GM18858 (cell line): ENCODE results near the gene LCP1.

Experiments used
- ATAC-seq: cut with Tn5 transposase; IDR thresholded peaks from one replicate; pipeline ENCODE4 v1.9.1; 2021; ENCODE audit not compliant: unreplicated experiment

The LCP1 gene

DNA sequence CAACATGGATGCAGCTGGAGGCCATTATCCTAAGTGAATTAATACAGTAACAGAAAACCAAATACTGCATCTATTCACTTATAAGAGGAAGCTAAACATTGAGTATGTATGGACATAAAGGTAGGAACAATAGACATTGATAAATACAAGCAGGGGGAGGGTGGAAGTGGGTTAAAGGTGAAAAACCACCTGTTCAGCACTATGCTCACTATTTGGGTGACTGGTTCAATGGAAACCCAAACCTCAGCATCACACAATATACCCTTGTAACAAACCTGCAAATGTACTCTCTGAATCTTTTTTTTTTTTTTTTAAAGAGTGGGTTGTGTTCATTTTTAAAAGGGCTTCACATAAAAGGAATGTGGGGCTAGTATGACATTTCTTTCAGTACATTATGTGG is 50.3 kb downstream of the LCP1 start:
- ATAC-seq: no peak

DNA sequence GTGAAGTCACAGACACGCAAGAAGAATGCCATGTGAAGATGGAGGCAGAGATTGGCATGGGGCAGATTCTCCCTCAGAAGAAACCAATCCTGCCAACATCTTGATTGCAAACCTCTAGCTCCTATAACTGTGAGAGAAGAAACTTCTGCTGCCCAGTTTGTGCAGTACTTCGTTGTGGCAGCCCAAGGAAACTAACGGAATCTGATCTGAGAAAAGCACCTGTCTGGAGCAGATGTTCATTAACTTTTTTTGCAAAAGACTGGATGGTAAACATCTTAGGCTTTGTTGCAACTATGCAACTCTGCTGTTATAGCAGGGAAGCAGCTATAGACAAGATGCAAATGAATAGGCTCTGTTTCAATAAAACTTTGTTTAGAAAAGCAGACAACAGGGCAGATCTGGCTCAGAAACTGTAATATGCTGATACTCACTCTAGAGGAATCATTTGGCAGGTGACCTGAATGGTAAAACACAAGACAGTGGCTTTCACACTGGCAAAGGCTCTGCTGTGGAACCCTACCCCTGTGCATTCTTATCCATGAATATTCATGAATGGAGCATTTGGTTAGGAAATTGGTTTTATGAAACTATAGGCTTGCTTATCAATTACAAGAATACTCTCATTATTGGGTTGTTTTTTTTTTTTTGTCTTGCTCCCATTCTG is 51.9 kb downstream of the LCP1 start:
- no peak for ATAC-seq

DNA sequence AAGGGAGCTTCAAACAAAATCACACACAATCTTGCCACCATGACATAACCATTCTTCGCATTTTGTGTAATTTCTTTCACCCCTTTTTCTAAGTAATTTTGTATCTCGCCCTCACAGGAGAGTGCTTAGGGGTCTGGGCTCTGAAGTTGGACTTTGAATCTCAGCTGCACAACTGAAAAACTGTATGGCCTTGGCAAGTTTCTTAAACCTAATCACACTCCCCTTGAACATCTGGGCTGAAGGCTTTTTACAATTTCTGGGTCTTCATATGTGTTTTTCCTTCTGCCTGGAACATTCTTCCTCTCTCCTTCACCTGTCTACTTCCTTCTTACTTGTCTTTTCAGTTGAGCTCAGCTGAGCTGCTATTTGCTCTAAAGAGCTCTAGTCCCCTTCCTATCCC is 52.9 kb downstream of the LCP1 start:
- ATAC-seq: no peak

DNA sequence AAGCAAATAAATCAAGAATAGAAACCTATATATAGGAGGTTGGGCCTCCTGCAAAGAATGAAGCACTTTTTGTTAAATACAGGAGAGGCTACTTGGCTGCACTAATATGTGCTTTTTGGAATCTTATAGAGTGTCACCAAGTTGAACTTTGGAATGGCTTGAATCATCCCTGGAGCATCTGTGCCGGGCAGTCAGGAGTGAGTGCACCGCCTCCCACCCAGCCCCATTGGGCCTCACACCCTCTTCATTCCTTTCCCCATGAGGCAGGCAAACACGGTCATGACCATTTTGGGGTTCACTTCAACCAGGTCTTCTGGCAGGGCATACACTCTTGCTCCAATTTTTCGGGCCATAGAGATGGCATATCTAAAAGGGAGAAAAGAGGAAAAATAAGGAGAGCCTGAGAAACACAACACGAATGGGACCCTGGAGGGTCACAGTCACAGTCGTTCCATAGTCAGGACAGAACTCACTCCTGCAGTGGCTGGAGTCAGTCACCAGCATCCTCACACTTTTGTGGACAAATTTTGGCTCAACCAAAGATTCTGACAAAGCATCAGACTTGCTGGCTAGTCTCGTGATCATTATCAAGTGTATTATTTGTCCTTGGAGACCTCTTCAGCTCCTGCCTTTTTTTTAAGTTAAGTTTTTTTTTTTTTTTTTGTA is 54.5 kb downstream of the LCP1 start:
- no peak for ATAC-seq

DNA sequence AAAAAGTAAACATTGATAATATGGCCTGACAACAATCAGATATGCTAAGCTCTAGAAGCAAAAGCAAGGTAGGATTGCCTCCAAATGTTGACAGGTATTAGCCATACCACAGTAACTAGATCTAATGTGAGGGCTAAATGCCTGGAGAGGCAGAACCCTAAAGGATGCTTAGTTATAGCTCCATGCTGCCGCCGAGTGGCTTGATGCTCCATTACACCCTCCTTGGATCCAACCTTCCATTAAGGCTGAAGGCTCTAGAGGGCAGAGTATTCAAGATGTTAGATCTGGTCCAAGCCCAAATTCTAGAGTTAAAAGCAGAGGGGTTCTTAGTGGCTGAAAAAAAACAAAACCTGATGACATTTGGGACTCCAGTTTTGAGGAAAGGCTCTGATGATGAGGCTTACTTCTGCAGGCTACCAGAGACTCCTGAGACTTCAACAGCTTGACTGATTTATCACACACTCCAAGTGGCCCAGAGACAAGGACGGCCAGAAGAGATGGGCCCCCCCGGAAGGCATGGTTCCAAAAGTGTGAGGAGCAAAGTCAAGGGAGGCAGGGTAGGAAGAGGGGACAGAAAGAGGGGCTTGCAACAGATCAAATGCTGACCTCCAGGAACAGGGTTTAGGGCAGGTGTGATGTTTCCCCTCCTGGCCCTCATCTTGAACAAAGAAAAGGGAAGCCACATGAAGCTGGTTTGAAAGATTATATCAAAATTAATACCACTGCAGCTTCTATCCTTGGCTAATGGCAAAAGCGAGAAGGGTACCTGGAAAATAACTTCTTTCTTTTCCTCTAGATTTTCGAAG is 55.2 kb downstream of the LCP1 start:
- peak; percentile 47 for ATAC-seq

DNA sequence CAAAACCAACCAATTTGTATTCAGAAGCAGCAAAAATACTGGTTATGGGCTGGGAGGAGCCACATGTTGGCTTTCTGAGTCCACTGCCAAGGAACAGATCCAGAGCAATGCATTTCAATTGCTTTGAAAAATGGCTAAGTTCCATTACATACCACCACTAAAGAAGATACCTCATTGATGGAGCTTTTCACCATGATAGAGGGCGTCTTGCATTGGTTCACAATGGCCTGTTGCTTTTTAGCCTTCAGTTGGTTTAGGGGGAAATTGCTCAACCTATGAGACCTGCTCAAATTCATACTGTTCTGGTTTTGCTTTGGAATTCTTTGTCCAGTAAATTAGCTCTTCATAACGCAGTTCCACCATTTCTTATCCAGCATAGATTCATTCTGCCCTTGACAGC is 55.9 kb downstream of the LCP1 start:
- ATAC-seq: no peak

DNA sequence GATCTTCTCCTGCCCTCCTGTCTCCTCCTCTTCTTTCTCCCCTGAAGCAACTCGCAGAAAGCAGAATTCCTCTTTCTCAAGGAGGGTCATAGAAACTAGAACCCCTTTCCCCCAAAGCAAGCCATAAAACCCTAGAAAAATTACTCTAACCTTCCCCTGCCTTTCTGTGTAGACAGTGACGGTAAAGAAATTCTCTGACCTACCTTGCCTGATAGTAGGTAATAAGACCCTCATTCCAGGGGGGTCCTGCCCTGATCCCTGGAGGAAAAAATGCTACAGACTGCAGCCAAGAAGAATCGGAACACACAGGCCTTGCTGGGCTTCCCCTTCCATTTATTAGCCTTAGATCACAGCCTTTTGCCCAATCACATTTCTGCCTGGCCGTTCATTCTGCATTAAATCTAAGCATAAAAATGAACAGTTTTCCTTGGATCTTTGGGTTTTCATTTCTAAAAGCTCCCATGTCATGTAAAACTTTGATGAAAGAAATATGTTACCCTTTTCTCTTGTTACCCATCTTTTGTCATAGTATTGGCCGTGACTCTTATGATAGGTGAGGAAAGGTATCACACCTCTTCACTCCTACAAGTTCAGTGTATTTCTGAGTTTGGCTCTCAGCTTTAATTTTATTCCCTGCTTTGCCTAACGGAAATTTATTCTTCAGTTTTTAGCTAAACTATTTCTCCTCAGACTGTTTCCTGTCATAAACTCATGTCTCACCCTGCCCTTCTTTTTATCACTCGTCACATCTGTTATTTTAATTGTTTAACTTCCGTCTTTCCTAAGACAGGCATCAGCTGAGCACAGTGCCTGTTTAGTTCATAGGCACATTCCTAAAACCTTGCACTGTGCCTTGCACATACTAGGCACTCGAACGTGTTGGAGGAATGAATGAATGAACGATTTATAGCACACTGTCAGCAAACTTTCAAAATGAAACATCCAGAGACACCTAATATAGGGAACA is 56.7 kb downstream of the LCP1 start:
- ATAC-seq: no peak

DNA sequence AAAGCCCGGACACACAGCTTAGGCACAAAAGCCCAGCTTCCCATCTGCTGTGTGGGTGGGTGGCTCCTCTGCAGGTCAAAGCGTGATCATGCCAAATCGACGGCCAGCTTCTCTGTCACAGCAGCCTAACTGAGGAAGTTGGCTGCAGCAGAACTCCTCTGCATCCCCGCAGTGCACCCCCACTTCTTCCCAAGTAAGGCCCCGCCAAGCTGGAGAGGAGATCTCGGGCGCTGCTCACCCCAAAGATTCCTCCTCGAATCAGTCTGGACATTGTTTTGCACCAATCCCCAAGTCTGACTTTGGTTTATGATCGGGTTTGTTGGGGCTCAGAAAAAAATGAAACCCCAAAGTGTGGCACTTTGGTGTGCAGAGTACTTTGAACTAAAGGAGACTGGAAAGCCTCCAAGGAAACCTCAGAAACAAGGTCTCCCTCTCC is 57.4 kb downstream of the LCP1 start:
- no peak for ATAC-seq

DNA sequence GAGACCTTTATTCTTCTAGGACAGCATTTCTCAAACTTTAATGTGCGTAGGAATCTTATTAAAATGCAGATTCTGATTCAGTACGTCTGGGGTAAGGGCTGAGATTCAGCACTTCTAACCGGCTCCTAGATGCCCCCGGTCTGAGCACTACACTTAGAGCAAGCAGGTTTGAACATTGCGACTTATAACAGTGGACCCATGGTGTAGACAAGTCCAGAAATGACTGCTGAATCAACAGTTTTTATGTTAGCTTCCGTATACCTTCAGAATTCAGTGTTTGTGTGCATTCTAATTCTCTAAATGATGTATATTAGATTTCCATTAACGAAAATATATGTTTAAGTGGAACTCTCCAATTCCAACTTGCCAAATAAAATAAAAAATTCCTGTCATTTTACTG is 59.7 kb downstream of the LCP1 start:
- ATAC-seq: no peak

DNA sequence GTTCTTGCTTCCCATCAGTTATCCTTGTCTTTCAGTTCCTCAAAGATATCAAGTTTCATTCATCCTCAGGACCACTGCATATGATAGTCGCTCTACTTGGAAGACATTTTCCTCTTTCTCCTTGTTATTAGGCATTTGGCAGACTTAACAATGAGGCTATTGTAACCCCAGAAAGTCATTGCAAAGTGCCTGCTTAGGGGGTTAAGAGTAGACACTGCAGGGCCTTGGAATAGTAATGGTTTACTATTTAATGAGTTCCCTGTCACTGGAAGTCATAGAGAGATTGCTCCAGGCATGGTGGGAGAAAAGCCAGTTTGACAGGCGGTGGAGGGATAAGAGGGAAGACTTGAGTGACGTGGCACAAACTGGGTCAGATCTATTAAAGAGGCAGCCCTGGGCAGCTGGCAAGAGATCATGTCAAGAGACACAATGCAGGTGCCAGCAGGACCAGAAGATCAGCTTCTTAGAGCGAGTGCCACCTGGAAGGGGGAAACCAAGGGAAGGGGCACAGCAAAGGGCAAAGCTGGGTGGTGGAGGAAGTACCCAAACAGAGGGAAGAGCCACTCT is 60.3 kb downstream of the LCP1 start:
- ATAC-seq: no peak

DNA sequence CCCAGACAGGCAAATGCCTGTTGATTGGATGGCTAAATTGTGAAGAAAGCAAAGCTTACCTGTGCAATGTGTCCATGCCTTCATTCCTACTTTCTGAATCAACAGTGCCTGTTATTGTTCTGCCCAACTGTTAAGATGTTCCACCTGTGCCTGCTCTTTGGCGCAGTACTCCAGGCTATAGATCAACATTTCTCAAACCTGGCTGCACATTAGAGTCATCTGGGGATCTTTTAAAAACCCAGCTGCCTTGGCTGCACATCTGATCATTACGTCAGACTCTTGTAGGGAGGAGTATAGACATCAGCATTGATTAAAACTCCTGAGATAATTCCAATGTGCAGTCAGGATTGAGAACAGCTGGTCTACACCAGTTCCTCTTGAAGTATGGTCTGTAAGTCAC is 60.9 kb downstream of the LCP1 start:
- ATAC-seq: no peak

DNA sequence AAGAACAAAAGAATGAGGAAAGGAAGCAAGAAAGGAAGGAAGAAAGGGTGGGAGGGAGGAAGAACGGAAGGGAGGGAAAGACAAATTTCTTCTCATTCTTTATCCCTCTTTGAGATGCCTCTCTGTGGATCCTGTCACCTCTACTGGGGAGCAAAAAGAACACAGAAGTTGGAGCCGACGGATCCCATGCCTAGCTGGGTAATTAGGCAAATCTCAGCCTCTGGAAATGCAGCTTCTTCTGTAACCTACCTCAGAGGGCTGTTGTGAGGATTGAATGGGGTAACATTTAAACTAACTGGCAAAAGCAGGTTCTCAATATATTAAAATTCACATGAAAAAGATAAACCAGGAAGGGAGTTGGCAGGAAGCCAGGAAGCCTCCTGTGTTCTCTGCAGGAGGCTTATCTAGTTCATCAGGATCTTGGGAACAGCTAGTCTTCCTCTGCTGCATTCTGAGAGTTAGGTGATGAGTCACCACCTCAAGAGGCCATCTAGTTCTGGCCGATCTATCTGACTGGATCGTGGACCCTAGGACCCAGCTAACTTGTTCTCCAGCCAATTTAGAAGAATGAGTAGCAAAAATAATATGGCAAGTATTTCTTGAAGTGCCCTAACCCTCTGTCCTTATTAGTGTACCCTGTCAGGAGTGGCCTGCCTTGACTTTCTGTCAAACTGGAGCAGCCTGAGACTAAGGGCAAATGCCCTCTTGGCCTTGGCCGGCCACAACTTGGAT is 61.9 kb downstream of the LCP1 start:
- ATAC-seq: no peak

DNA sequence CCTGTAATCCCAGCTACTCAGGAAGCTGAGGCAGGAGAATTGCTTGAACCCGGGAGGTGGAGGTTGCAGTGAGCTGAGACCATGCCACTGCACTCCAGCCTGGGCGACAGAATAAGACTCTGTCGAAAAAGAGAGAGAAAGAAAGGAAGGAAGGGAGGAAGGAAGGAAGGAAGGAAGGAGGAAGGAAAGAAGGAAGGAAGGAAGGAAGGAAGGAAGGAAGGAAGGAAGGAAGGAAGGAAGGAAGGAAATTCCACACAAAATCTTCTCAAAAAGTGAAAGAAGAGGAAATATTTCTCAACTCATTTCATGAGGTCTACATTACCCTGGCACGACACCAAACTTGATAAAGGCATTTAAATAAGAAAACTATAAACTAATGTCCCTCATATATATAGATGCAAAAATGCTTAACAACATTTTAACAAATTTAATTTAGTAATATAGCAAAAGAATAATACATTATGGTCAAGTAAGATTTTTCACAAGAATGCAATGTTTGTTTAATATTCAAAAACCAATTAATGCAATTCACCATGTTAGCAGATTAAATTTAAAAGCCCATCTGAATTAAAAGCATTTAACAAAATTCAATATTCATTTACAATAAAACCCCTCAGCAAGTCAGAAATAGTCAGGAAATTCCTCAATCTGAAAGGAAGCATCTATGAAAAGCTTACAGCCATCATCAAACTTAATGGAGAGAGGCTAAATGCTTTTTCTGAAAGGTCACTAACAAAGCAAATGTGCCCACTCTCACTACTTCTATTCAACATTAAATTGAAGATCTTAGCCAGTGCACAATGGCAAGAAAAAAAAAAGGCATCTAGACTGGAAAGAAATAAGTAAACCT is 65.1 kb downstream of the LCP1 start:
- ATAC-seq: no peak

DNA sequence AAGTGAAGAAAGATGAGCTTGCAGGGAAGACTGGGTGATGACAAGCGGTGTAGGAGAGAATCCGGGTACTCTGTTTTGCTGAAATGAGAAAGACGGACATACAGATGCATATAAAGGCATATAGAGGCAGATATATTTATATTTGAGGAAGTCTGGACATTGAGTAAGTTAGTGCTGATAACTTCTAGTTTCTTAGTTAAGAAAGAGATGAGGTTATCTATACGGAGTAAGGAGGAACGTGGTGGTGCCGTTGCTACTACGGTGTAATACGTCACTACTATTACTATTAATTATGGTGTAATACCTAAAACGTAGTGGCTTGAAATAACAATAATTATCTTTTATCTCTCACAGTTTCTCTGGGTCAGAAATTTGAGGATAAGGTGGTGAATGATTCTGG is 67.4 kb downstream of the LCP1 start:
- ATAC-seq: no peak

DNA sequence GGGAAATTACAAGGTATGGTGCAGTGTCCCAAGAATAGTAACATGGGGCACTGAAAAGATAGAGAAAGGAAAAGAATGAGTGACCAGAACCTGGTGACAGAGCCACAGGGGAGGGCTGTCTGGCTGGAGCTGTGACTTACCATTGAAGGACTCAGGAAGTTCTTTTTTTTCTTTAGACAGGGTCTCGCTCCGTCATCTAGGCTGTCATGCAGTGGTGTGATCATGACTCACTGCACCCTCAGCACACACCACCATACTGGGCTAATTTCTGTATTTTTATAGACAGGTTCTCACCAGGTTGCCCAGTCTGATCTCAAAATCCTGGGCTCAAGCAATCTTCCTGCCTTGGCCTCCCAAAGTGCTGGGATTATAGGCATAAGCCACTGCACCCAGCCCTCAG is 68.4 kb downstream of the LCP1 start:
- no peak for ATAC-seq

DNA sequence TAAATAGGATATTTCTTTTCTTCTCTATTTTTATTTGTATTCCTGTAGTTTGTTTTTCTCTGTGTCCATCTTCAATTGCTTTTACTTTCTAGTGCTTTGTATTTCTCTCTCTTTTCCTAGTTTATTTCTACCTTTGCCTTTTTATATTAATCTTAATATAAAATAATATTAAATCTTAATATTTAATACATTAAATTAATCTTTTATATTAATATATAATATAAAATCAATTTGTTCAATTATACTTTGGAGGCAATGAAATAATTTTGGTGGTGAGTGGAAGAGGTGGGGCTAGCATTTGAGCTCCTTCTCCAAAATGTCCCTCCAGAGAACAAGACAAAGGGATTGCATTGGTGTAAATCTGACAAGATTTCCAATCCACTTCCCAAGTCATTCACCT is 70.8 kb downstream of the LCP1 start:
- ATAC-seq: no peak

DNA sequence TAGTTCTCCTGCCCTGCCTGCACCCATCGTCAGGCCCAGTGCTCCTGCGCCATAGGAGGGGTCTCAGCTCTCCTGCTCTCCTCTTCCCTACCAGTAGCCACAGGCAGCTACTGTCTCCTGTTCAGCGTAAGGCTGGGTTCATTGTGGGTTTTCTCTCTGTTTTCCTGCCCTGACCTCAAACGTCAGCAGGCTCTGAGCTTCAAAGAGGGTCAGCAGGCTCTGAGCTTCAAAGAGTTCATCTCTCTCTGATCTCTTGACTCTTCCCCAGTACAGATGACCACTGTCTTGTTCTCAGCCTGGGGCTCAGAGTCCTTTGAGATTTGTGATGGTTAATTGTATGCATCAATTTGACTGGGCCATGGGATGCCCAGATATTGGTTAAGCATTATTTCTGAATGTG is 72.5 kb downstream of the LCP1 start:
- no peak for ATAC-seq

DNA sequence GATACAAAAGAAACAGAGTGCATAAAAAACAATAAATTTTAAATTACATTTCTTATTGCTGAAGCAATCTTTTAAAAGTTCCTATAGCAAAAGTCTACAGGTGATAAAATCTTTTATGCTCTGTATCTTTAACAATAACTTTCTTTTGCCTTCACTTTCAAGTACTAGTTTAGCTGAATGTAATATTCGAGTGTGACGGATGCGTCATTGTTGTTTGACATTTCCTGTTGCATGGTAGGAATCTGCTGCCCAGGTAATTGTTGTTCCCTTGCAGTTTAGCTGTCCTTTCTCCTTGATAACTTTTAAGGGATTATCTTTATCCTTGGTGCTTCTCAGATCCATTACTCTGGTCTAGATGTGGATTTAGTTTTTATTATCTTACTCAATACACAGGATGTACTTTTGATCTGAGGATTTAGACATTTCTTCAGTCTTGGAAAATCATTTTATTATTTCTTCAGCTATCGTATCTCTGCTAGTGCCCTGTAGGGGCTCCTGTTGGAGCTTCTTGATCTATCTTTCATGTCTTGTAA is 75.1 kb downstream of the LCP1 start:
- ATAC-seq: no peak

DNA sequence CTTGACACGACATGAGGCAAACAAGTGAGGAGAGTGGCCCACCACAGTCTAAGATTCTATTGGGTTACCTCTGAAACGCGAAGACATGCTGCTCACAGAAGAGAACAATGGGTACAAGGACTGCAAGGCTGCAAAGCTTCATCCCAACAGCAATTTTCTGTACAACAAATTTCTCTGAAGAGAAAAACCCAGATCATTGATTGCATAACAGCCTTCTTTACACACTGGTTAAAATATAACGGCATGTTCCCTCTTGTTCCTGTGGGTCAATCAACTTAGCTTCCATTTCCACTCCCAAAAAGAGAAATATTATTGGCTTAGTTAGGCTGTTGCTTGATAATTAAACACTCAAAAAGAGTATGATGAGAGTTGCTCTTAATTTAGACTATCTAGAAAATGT is 77.1 kb downstream of the LCP1 start, which contains the start of gene CPB2:
Gene CPB2, minus strand, starts transcription at position 166 of the 400 bp plus-strand sequence. Its CDS starts 24 bp downstream, at position 142.
- ATAC-seq: no peak
